ENCODE results near the gene MARCHF9.

MARCHF9 gene

DNA sequence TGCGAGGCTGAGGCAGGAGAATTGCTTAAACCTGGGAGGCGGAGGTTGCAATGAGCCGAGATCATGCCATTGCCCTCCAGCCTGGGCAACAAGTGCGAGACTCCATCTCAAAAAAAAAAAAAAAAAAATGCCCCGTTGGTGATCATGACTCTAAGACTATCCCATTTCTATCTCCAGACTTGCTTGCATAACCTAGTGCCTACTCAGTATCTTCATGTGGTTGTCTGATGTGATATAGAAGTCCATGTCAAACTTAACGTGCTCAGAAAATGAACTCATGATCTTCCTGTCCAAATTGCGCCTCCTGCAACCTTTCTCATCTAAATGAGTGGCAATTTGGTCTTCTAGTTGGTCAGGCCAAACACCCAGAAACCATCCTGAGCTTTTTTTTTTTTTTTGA, 23.0 kb downstream of the MARCHF9 start:
- Histone ChIP-seq H3K9me3 (ENCODE audit: insufficient read depth, low read depth, low read length) (no peaks in the 10 kb centered on the region), H3K4me1 (ENCODE audit: insufficient read depth, low read length) (peaks cover 2% of the 10 kb centered on the region; the same call in 1 of the 2 replicates), H3K36me3 (ENCODE audit: insufficient read depth, low read length) (no peaks in the 10 kb centered on the region), H3K4me3 (ENCODE audit: low read length) (no peak overlapping the region), H3K27ac (ENCODE audit: low read depth, low read length) (no peak overlapping the region), H3K27me3 (ENCODE audit: insufficient read depth, low read length) (peaks cover 10% of the 10 kb centered on the region), H3K9ac (ENCODE audit: low read depth, low read length) (no peak overlapping the region)
- WGBS, result 99% methylated on average over 6 of the region's 7 CpGs

DNA sequence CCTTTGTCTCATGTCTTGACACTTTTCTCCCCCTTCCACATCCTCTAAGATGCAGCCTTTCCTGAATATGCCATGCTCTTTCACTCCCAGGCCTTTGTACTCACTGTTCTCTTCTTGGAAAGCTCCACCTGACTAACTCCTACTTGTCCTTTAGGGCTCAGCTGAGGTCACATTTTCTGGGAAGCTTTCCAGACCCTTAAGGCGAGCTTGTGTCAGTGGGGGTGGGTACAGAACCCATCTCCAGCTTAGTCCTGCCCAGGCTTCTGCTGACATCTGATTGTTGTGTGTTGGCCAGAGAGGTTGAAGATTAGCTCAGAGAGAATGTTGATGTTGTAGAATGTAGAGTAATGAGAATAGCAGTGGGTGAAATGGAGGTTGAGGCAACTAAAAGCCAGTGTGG, 24.8 kb downstream of the MARCHF9 start:
- Histone ChIP-seq H3K27me3 (ENCODE audit: insufficient read depth, low read length) (no peaks in the 10 kb centered on the region), H3K9me3 (ENCODE audit: insufficient read depth, low read depth, low read length) (no peaks in the 10 kb centered on the region), H3K27ac (ENCODE audit: low read depth, low read length) (no peak overlapping the region), H3K4me3 (ENCODE audit: low read length) (no peak overlapping the region), H3K36me3 (ENCODE audit: insufficient read depth, low read length) (peaks cover 9% of the 10 kb centered on the region; the same call in 1 of the 2 replicates), H3K4me1 (ENCODE audit: insufficient read depth, low read length) (no peaks in the 10 kb centered on the region), H3K9ac (ENCODE audit: low read depth, low read length) (no peak overlapping the region)
- WGBS, result 93% methylated on average over 1 of the region's 1 CpG

DNA sequence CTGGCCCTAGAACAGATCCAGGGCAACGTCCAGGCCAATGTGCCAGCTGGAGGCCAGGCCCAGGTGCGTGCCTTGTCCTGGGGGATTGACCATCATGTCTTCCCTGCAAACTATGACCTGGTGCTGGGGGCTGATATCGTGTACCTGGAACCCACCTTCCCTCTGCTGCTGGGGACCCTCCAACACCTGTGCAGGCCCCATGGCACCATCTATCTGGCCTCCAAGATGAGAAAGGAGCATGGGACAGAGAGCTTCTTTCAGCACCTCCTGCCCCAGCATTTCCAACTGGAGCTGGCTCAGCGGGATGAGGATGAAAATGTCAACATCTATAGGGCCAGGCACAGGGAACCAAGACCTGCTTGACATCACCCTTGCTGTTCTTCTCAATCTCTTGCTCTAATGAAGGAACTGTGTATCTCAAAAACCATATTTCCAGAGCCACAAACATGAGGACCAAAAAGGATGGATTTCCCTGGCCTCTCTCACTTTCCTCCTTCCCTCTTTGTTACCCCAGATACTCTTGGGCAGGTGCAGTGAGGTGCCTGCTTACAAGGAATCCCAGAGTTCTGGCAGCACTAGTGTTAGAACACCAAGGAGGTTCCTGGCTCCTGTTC, 25.5 kb downstream of the MARCHF9 start:
- 91% methylated on average over 4 of the region's 4 CpGs for WGBS
- Histone ChIP-seq H3K27ac (ENCODE audit: low read depth, low read length) (no peak overlapping the region), H3K9me3 (ENCODE audit: insufficient read depth, low read depth, low read length) (no peaks in the 10 kb centered on the region), H3K27me3 (ENCODE audit: insufficient read depth, low read length) (no peaks in the 10 kb centered on the region), H3K9ac (ENCODE audit: low read depth, low read length) (no peak overlapping the region), H3K36me3 (ENCODE audit: insufficient read depth, low read length) (peaks cover 12% of the 10 kb centered on the region), H3K4me3 (ENCODE audit: low read length) (no peak overlapping the region), H3K4me1 (ENCODE audit: insufficient read depth, low read length) (no peaks in the 10 kb centered on the region)

DNA sequence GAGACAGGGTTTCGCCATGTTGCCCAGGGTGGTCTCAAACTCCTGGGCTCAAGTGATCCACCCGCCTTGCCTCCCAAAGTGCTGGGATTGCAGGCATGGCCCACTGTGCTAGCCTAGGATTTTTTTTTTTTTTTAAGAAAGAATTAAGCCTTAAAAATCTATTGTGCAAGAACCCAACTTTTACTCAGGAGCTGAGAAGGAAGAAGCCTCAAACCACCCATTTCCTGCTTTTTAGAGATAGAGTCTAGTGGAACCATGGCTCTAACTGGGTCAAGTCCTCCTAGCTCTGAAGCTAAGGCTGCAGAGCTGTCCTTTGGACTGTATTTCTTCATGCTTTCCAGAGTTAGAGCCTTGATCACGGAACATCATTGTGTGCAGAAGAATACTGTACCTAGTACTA, 26.3 kb downstream of the MARCHF9 start:
- Histone ChIP-seq H3K27ac (ENCODE audit: low read depth, low read length) (no peak overlapping the region), H3K9me3 (ENCODE audit: insufficient read depth, low read depth, low read length) (no peaks in the 10 kb centered on the region), H3K36me3 (ENCODE audit: insufficient read depth, low read length) (peaks cover 21% of the 10 kb centered on the region), H3K4me3 (ENCODE audit: low read length) (no peak overlapping the region), H3K4me1 (ENCODE audit: insufficient read depth, low read length) (no peaks in the 10 kb centered on the region), H3K9ac (ENCODE audit: low read depth, low read length) (no peak overlapping the region), H3K27me3 (ENCODE audit: insufficient read depth, low read length) (no peaks in the 10 kb centered on the region)
- WGBS, result 94% methylated on average over 3 of the region's 3 CpGs

DNA sequence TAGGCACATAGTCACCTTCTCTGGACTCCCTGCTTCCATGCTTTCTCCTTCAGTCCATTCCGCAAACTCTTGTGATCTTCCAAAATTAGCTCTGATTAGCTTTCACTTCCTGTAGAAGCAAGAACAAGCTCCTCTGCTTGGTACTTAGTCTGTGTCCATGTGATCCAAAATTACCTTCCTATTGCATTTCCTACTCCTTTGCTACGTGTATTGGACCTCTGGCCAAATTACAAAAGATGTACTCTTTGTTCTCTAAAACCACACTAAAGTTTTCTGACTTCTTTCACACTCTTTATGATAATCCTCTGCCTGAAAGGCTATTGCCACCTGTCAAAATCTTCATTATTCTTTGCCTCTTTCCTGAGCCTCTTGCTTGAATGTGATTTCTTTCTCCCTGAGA, 26.9 kb downstream of the MARCHF9 start:
- Histone ChIP-seq H3K27ac (ENCODE audit: low read depth, low read length) (no peak overlapping the region), H3K4me3 (ENCODE audit: low read length) (no peak overlapping the region), H3K27me3 (ENCODE audit: insufficient read depth, low read length) (no peaks in the 10 kb centered on the region), H3K4me1 (ENCODE audit: insufficient read depth, low read length) (no peaks in the 10 kb centered on the region), H3K9ac (ENCODE audit: low read depth, low read length) (no peak overlapping the region), H3K36me3 (ENCODE audit: insufficient read depth, low read length) (peaks cover 27% of the 10 kb centered on the region), H3K9me3 (ENCODE audit: insufficient read depth, low read depth, low read length) (no peaks in the 10 kb centered on the region)
- 74% methylated on average over 2 of the region's 2 CpGs for WGBS

DNA sequence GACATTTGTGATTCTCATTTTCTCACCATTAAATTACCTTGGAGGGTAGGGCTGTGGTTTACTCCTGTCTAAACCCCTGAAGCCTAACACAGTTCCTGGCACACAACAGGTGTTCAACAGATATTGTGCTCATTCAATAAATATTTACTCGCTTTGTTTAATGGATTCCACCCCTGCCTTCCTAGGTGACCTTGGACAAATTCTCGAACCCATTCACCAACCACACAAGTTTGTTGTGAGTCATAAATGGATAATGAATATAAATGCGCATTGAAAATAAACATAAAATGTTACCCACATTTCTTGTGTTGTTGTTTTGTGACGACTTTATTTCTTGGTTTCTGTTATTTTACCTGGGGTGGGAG, 27.3 kb downstream of the MARCHF9 start:
- H3K9ac ChIP-seq (ENCODE audit: low read depth, low read length), result no peak overlapping the region
- H3K4me3 ChIP-seq (ENCODE audit: low read length), result peak overlapping the region; percentile 99

DNA sequence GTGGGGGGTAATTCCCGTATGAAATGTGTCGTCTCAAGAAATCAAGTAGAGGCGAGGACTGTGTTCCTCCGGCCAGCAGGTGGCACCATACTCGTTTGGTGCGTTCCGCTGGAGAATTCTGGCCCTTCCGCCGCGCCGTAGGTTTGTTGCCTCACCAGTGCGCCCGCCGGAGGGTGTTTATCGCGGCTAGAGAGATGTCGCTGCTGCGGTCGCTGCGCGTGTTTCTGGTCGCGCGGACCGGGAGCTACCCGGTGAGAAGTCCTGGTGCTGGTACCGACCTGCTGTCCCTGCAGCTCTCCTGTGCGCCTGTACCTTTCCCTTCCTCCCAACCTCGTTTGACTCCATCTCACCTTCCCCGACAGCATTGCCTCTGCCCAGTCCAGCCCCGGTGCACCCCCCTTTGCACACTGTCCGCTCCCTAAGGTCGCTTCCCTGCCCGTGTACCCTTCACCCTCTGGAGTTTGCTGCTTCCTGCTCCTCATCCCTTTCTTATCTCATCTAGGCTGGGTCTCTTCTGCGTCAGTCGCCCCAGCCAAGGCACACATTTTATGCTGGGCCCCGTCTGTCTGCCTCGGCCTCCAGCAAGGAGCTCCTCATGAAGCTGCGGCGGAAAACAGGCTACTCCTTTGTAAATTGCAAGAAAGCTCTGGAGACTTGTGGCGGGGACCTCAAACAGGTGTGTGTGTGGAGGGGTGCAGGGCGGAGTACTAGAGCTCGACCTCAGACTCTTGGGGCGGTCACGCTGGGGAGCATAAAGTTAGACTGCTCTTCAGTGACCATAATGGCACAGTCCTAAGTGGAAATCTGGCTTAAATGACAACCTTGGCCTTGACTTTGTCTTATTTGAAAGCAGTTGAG, 27.9 kb downstream of the MARCHF9 start, which contains the start of gene TSFM:
TSS of gene TSFM (plus strand) at position 180 of the 858 bp plus-strand sequence. CDS start at position 195, 15 bp downstream.
- H3K4me1 ChIP-seq (ENCODE audit: insufficient read depth, low read length), result no peaks in the 10 kb centered on the region
- H3K36me3 ChIP-seq (ENCODE audit: insufficient read depth, low read length), result peaks cover 37% of the 10 kb centered on the region
- WGBS, result 3% methylated on average over 45 of the region's 45 CpGs
- peak within 1 kb of the TSS; percentile 32; the same call in 1 of the 2 replicates for H3K27ac ChIP-seq (ENCODE audit: low read depth, low read length)
- H3K4me3 ChIP-seq (ENCODE audit: low read length), result peak within 1 kb of the TSS; percentile 99
- H3K27me3 ChIP-seq (ENCODE audit: insufficient read depth, low read length), result no peaks in the 10 kb centered on the region
- peak within 1 kb of the TSS; percentile 94 for H3K9ac ChIP-seq (ENCODE audit: low read depth, low read length)
- no peaks in the 10 kb centered on the region for H3K9me3 ChIP-seq (ENCODE audit: insufficient read depth, low read depth, low read length)

More for the DNA sequence above, 27.3 kb downstream of the MARCHF9 start:
- Histone ChIP-seq H3K4me1 (ENCODE audit: insufficient read depth, low read length) (no peaks in the 10 kb centered on the region), H3K9me3 (ENCODE audit: insufficient read depth, low read depth, low read length) (no peaks in the 10 kb centered on the region), H3K27ac (ENCODE audit: low read depth, low read length) (no peak overlapping the region), H3K27me3 (ENCODE audit: insufficient read depth, low read length) (no peaks in the 10 kb centered on the region), H3K36me3 (ENCODE audit: insufficient read depth, low read length) (peaks cover 31% of the 10 kb centered on the region)
- 18% methylated on average over 2 of the region's 4 CpGs for whole genome bisulfite sequencing

DNA sequence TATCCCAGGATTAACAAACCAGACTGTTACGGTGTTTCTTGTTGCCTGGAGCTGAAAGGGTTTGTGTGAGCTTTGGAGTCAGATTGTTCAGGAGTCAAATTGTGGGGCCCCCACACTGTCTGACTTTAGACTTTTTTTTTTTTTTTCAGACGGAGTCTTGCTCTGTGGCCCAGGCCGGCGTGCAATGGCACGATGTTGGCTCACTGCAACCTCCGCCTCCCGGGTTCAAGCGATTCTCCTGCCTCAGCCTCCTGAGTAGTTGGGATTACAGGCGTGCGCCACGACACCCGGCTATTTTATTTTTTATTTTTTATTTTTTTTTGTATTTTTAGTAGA, 28.5 kb downstream of the MARCHF9 start:
- Histone ChIP-seq H3K4me1 (ENCODE audit: insufficient read depth, low read length) (no peaks in the 10 kb centered on the region), H3K9ac (ENCODE audit: low read depth, low read length) (peak overlapping the region; percentile 94), H3K4me3 (ENCODE audit: low read length) (peak overlapping the region; percentile 99), H3K27me3 (ENCODE audit: insufficient read depth, low read length) (no peaks in the 10 kb centered on the region), H3K9me3 (ENCODE audit: insufficient read depth, low read depth, low read length) (no peaks in the 10 kb centered on the region), H3K36me3 (ENCODE audit: insufficient read depth, low read length) (peaks cover 41% of the 10 kb centered on the region), H3K27ac (ENCODE audit: low read depth, low read length) (no peak overlapping the region)
- WGBS, result 92% methylated on average over 8 of the region's 12 CpGs

DNA sequence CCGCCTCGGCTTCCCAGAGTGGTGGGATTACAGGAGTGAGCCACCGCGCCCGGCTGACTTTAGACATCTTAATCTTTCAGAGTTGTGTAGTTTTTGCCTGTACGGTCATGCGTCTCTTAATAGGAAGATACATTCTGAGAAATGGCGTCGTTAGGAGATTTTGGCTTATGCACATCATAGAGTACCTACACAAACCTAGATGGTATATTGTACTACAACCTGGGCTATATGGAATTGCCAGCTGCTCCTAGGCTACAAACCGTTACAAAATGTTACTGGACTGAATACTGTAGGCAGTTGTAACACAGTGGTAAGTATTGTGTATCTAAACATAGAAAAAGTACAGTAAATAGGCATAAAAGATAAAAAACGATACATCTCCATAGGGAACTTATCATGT, 29.0 kb downstream of the MARCHF9 start:
- H3K27ac ChIP-seq (ENCODE audit: low read depth, low read length), result no peak overlapping the region
- 97% methylated on average over 11 of the region's 11 CpGs for WGBS
- H3K27me3 ChIP-seq (ENCODE audit: insufficient read depth, low read length), result no peaks in the 10 kb centered on the region
- no peaks in the 10 kb centered on the region for H3K4me1 ChIP-seq (ENCODE audit: insufficient read depth, low read length)
- H3K4me3 ChIP-seq (ENCODE audit: low read length), result 0 out of 2 replicates have a peak overlapping the region, but pooled peaks have one; percentile 21
- H3K36me3 ChIP-seq (ENCODE audit: insufficient read depth, low read length), result peaks cover 45% of the 10 kb centered on the region
- no peak overlapping the region for H3K9ac ChIP-seq (ENCODE audit: low read depth, low read length)
- H3K9me3 ChIP-seq (ENCODE audit: insufficient read depth, low read depth, low read length), result no peaks in the 10 kb centered on the region

DNA sequence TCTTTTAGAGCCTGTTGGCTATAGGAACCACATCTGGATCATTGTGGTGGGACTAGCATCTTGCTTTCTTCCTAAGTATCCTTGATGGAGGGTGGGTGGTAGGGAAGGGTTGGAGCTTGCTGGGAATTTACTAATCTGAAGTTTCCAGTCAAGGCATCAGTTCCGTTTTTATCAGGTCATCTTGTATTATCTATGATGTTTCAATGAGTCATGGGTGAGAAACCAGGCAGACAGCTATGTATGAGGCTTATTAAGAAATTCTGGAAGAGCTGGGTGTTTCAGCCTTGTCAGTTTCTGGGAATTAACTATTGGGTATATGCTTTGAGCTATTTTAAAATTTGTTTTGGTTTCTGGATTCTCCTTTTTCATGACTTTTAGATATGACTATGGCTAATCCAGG, 39.0 kb downstream of the MARCHF9 start:
- Histone ChIP-seq H3K27ac (ENCODE audit: low read depth, low read length) (no peak overlapping the region), H3K4me1 (ENCODE audit: insufficient read depth, low read length) (no peaks in the 10 kb centered on the region), H3K4me3 (ENCODE audit: low read length) (no peak overlapping the region), H3K27me3 (ENCODE audit: insufficient read depth, low read length) (no peaks in the 10 kb centered on the region), H3K9ac (ENCODE audit: low read depth, low read length) (no peak overlapping the region), H3K36me3 (ENCODE audit: insufficient read depth, low read length) (peaks cover 75% of the 10 kb centered on the region), H3K9me3 (ENCODE audit: insufficient read depth, low read depth, low read length) (no peaks in the 10 kb centered on the region)
- 88% methylated on average over 1 of the region's 1 CpG for WGBS

DNA sequence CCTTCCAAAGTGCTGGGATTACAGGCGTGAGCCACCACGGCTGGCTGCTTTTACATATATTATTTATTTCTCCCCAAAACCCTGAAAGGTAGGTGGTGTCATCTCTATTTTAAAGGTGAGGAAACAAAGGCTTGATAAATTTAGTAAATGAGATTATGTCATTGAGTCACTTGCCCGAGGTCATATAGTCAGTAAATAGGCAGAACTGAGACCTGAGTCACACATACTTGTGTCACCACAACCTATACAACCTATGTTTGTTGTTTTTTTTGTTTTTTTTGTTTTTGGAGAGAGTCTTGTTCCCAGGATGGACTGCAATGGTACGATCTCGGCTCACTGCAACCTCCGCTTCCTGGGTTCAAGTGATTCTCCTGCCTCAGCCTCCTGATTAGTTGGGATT, 40.5 kb downstream of the MARCHF9 start:
- Histone ChIP-seq H3K36me3 (ENCODE audit: insufficient read depth, low read length) (peaks cover 63% of the 10 kb centered on the region), H3K4me1 (ENCODE audit: insufficient read depth, low read length) (no peaks in the 10 kb centered on the region), H3K27me3 (ENCODE audit: insufficient read depth, low read length) (no peaks in the 10 kb centered on the region), H3K4me3 (ENCODE audit: low read length) (no peak overlapping the region), H3K27ac (ENCODE audit: low read depth, low read length) (no peak overlapping the region), H3K9ac (ENCODE audit: low read depth, low read length) (no peak overlapping the region), H3K9me3 (ENCODE audit: insufficient read depth, low read depth, low read length) (no peaks in the 10 kb centered on the region)
- 97% methylated on average over 4 of the region's 6 CpGs for WGBS
